ENCODE results near the gene TMEM269. TPM values are rescaled to one million over a fixed set of nuclear protein-coding genes. Genes with fewer than 3 reads are reported as not detected.

The TMEM269 gene
- total RNA-seq (2012; rRNA removed) = under 0.01 TPM in 2 replicates

- Histone ChIP-seq H3K9me3 (replicated peaks; ENCODE audit: low read length) (no peaks in the 10 kb centered on the region), H3K36me3 (ENCODE audit: insufficient read depth, low read length) (peaks cover 19% of the 10 kb centered on the region), H3K4me2 (ENCODE audit: low read length) (peak within 1 kb of the TSS; percentile 84), H3K4me1 (ENCODE audit: control insufficient read depth, insufficient read depth, low read length) (peaks cover 9% of the 10 kb centered on the region), H3K9ac (ENCODE audit: low read depth, low read length) (no peak within 1 kb of the TSS), H3K4me3 (ENCODE audit: low read length) (peak within 1 kb of the TSS; percentile 66), H3K27me3 (ENCODE audit: control insufficient read depth, insufficient read depth, low read length) (no peaks in the 10 kb centered on the region)
These were observed at the start of gene TMEM269 for GRCh38 chr1:42784946-42785693. TMEM269 (plus strand) TSS chr1:42784991; CDS start chr1:42789894, 4,903 bp downstream.

- no peaks in the 10 kb centered on the region for H3K27me3 ChIP-seq (ENCODE audit: control insufficient read depth, insufficient read depth, low read length)
- H3K9ac ChIP-seq (ENCODE audit: low read depth, low read length) = no peak overlapping the region
- no peaks in the 10 kb centered on the region for H3K4me1 ChIP-seq (ENCODE audit: control insufficient read depth, insufficient read depth, low read length)
- H3K36me3 ChIP-seq (ENCODE audit: insufficient read depth, low read length) = no peaks in the 10 kb centered on the region
- H3K4me3 ChIP-seq (ENCODE audit: low read length) = no peak overlapping the region
- no peak overlapping the region for H3K4me2 ChIP-seq (ENCODE audit: low read length)
- no peaks in the 10 kb centered on the region for H3K9me3 ChIP-seq (replicated peaks; ENCODE audit: low read length)
These were observed 49.7 kb upstream of the TMEM269 start for GRCh38 chr1:42735056-42735455.

- Histone ChIP-seq H3K36me3 (ENCODE audit: insufficient read depth, low read length) (no peaks in the 10 kb centered on the region), H3K4me3 (ENCODE audit: low read length) (no peak overlapping the region), H3K4me2 (ENCODE audit: low read length) (no peak overlapping the region), H3K27me3 (ENCODE audit: control insufficient read depth, insufficient read depth, low read length) (no peaks in the 10 kb centered on the region), H3K9me3 (replicated peaks; ENCODE audit: low read length) (no peaks in the 10 kb centered on the region), H3K4me1 (ENCODE audit: control insufficient read depth, insufficient read depth, low read length) (no peaks in the 10 kb centered on the region), H3K9ac (ENCODE audit: low read depth, low read length) (no peak overlapping the region)
These were observed 49.2 kb upstream of the TMEM269 start for GRCh38 chr1:42735477-42736105.

GRCh38 chr1:42736152-42736551 lies 48.6 kb upstream of the TMEM269 start:
- Histone ChIP-seq H3K4me3 (ENCODE audit: low read length) (no peak overlapping the region), H3K27me3 (ENCODE audit: control insufficient read depth, insufficient read depth, low read length) (no peaks in the 10 kb centered on the region), H3K4me1 (ENCODE audit: control insufficient read depth, insufficient read depth, low read length) (no peaks in the 10 kb centered on the region), H3K4me2 (ENCODE audit: low read length) (no peak overlapping the region), H3K36me3 (ENCODE audit: insufficient read depth, low read length) (no peaks in the 10 kb centered on the region), H3K9me3 (replicated peaks; ENCODE audit: low read length) (no peaks in the 10 kb centered on the region), H3K9ac (ENCODE audit: low read depth, low read length) (no peak overlapping the region)

- H3K9ac ChIP-seq (ENCODE audit: low read depth, low read length) = no peak overlapping the region
These were observed 48.1 kb upstream of the TMEM269 start for GRCh38 chr1:42736571-42737200.

GRCh38 chr1:42737257-42737656 lies 47.5 kb upstream of the TMEM269 start:
- Histone ChIP-seq H3K4me1 (ENCODE audit: control insufficient read depth, insufficient read depth, low read length) (no peaks in the 10 kb centered on the region), H3K9ac (ENCODE audit: low read depth, low read length) (no peak overlapping the region), H3K4me2 (ENCODE audit: low read length) (no peak overlapping the region), H3K4me3 (ENCODE audit: low read length) (no peak overlapping the region), H3K27me3 (ENCODE audit: control insufficient read depth, insufficient read depth, low read length) (no peaks in the 10 kb centered on the region), H3K36me3 (ENCODE audit: insufficient read depth, low read length) (no peaks in the 10 kb centered on the region), H3K9me3 (replicated peaks; ENCODE audit: low read length) (no peaks in the 10 kb centered on the region)

More at GRCh38 chr1:42736571-42737200, 48.1 kb upstream of the TMEM269 start:
- Histone ChIP-seq H3K4me3 (ENCODE audit: low read length) (no peak overlapping the region), H3K4me2 (ENCODE audit: low read length) (no peak overlapping the region), H3K9me3 (replicated peaks; ENCODE audit: low read length) (no peaks in the 10 kb centered on the region), H3K27me3 (ENCODE audit: control insufficient read depth, insufficient read depth, low read length) (no peaks in the 10 kb centered on the region), H3K36me3 (ENCODE audit: insufficient read depth, low read length) (no peaks in the 10 kb centered on the region), H3K4me1 (ENCODE audit: control insufficient read depth, insufficient read depth, low read length) (no peaks in the 10 kb centered on the region)

- Histone ChIP-seq H3K9me3 (replicated peaks; ENCODE audit: low read length) (no peaks in the 10 kb centered on the region), H3K4me1 (ENCODE audit: control insufficient read depth, insufficient read depth, low read length) (no peaks in the 10 kb centered on the region), H3K4me3 (ENCODE audit: low read length) (no peak overlapping the region), H3K27me3 (ENCODE audit: control insufficient read depth, insufficient read depth, low read length) (no peaks in the 10 kb centered on the region), H3K9ac (ENCODE audit: low read depth, low read length) (no peak overlapping the region), H3K36me3 (ENCODE audit: insufficient read depth, low read length) (no peaks in the 10 kb centered on the region), H3K4me2 (ENCODE audit: low read length) (no peak overlapping the region)
These were observed 46.7 kb upstream of the TMEM269 start for GRCh38 chr1:42737986-42738677.

- H3K9ac ChIP-seq (ENCODE audit: low read depth, low read length) = no peak overlapping the region
- no peaks in the 10 kb centered on the region for H3K4me1 ChIP-seq (ENCODE audit: control insufficient read depth, insufficient read depth, low read length)
- H3K4me3 ChIP-seq (ENCODE audit: low read length) = no peak overlapping the region
- H3K4me2 ChIP-seq (ENCODE audit: low read length) = no peak overlapping the region
- no peaks in the 10 kb centered on the region for H3K36me3 ChIP-seq (ENCODE audit: insufficient read depth, low read length)
- H3K9me3 ChIP-seq (replicated peaks; ENCODE audit: low read length) = no peaks in the 10 kb centered on the region
- H3K27me3 ChIP-seq (ENCODE audit: control insufficient read depth, insufficient read depth, low read length) = no peaks in the 10 kb centered on the region
These were observed 46.0 kb upstream of the TMEM269 start for GRCh38 chr1:42738678-42739226.

GRCh38 chr1:42739753-42740700 lies 44.8 kb upstream of the TMEM269 start, which contains the start of gene CLDN19:
CLDN19 (minus strand) TSS chr1:42740236; CDS start chr1:42740063, 173 bp downstream.
- H3K4me3 ChIP-seq (ENCODE audit: low read length) = no peak within 1 kb of the TSS
- no peak within 1 kb of the TSS for H3K9ac ChIP-seq (ENCODE audit: low read depth, low read length)
- no peaks in the 10 kb centered on the region for H3K27me3 ChIP-seq (ENCODE audit: control insufficient read depth, insufficient read depth, low read length)
- H3K9me3 ChIP-seq (replicated peaks; ENCODE audit: low read length) = no peaks in the 10 kb centered on the region
- H3K36me3 ChIP-seq (ENCODE audit: insufficient read depth, low read length) = no peaks in the 10 kb centered on the region
- H3K4me2 ChIP-seq (ENCODE audit: low read length) = no peak within 1 kb of the TSS
- H3K4me1 ChIP-seq (ENCODE audit: control insufficient read depth, insufficient read depth, low read length) = no peaks in the 10 kb centered on the region

- Histone ChIP-seq H3K9ac (ENCODE audit: low read depth, low read length) (no peak overlapping the region), H3K4me3 (ENCODE audit: low read length) (no peak overlapping the region), H3K36me3 (ENCODE audit: insufficient read depth, low read length) (peaks cover 8% of the 10 kb centered on the region), H3K9me3 (replicated peaks; ENCODE audit: low read length) (no peaks in the 10 kb centered on the region), H3K4me1 (ENCODE audit: control insufficient read depth, insufficient read depth, low read length) (no peaks in the 10 kb centered on the region), H3K4me2 (ENCODE audit: low read length) (no peak overlapping the region), H3K27me3 (ENCODE audit: control insufficient read depth, insufficient read depth, low read length) (no peaks in the 10 kb centered on the region)
These were observed 43.8 kb upstream of the TMEM269 start for GRCh38 chr1:42740851-42741580.
